CD14-positive monocyte (primary cell): ENCODE results near the gene UNC45B. TPM values are rescaled to one million over a fixed set of nuclear protein-coding genes. Genes with fewer than 3 reads are reported as not detected.
"Not testable (repeated sequence)": the region's sequence is repeated elsewhere in the genome, so short reads cannot be mapped to it uniquely, and the experiment has no call there.

ENCODE experiments used
- DNase-seq, 3 donors: peaks; one replicate each; pipeline ENCODE4 v3.0.0-alpha.2; 2011 to 2022
- H2AFZ ChIP-seq: 2 replicates; pipeline ENCODE4 v1.6.0; 2012; ENCODE audit warnings: mild to moderate bottlenecking, low read depth, low read length, inconsistent platforms; ENCODE audit not compliant: insufficient read depth, poor library complexity, severe bottlenecking
- H3K27ac ChIP-seq, 2 donors: 1 replicate in 1 of 2; 2 replicates in 1 of 2; pipeline ENCODE4 v1.5.1; 2012 to 2013; ENCODE audit warnings: low read length in 2 of 2, control low read depth in 1 of 2, inconsistent platforms in 1 of 2, low read depth in 1 of 2, mild to moderate bottlenecking in 1 of 2
- H3K27me3 ChIP-seq, 2 donors: one replicate each; pipeline versions ENCODE4 v1.6.0 to v1.6.1; 2011 to 2013; ENCODE audit warnings: low read length in 2 of 2; ENCODE audit not compliant: control insufficient read depth in 2 of 2, insufficient read depth in 2 of 2
- H3K36me3 ChIP-seq, 2 donors: replicated peaks in 1 of 2; 1 replicate in 1 of 2; 2 replicates in 1 of 2; pipeline versions ENCODE4 v1.5.1 to v1.6.1; 2012 to 2013; ENCODE audit warnings: low read length in 2 of 2, control low read depth in 1 of 2, inconsistent platforms in 1 of 2, mild to moderate bottlenecking in 1 of 2; ENCODE audit not compliant: insufficient read depth in 2 of 2, control insufficient read depth in 1 of 2
- H3K4me1 ChIP-seq, 2 donors: 1 replicate in 1 of 2; 2 replicates in 1 of 2; pipeline versions ENCODE4 v1.5.1 to v1.6.1; 2012 to 2013; ENCODE audit warnings: low read length in 2 of 2, control low read depth in 1 of 2, inconsistent platforms in 1 of 2, mild to moderate bottlenecking in 1 of 2, moderate library complexity in 1 of 2; ENCODE audit not compliant: insufficient read depth in 2 of 2, control insufficient read depth in 1 of 2
- H3K4me2 ChIP-seq: replicated peaks from 2 replicates; pipeline ENCODE3; 2012; ENCODE audit warnings: low read length, moderate library complexity, mild to moderate bottlenecking; ENCODE audit not compliant: poor library complexity, severe bottlenecking; ENCODE audit errors: extremely low read depth
- H3K4me3 ChIP-seq, 3 experiments: fragments of 200-600 bp in 1 of 3; sonication (generic) in 1 of 3; replicated peaks in 1 of 3; 1 replicate in 2 of 3; 2 replicates in 1 of 3; pipeline ENCODE4 v1.5.1; 2011 to 2013; ENCODE audit warnings: low read length in 3 of 3, mild to moderate bottlenecking in 3 of 3, control low read depth in 2 of 3, low read depth in 2 of 3, inconsistent platforms in 1 of 3, moderate library complexity in 1 of 3
- H3K79me2 ChIP-seq: 2 replicates; pipeline ENCODE4 v1.6.0; 2012; ENCODE audit warnings: mild to moderate bottlenecking, control low read depth, inconsistent platforms, low read length, moderate library complexity; ENCODE audit not compliant: insufficient read depth
- H3K9ac ChIP-seq: 2 replicates; pipeline ENCODE4 v1.6.0; 2017; ENCODE audit warnings: low read length, mild to moderate bottlenecking; ENCODE audit not compliant: insufficient read depth, poor library complexity, severe bottlenecking
- H3K9me3 ChIP-seq, 2 donors: replicated peaks in 1 of 2; 1 replicate in 1 of 2; 2 replicates in 1 of 2; pipeline versions ENCODE4 v1.5.1 to v1.6.1; 2012 to 2013; ENCODE audit warnings: low read length in 2 of 2, control low read depth in 1 of 2; ENCODE audit not compliant: control insufficient read depth in 1 of 2, insufficient read depth in 1 of 2
- H4K20me1 ChIP-seq: 2 replicates; pipeline ENCODE4 v1.6.0; 2012; ENCODE audit warnings: mild to moderate bottlenecking, low read length, control low read depth, moderate library complexity; ENCODE audit not compliant: insufficient read depth
- H3K27ac Mint-ChIP-seq, 7 donors: one replicate each; pipeline ENCODE4 v1.8.0; 2020; ENCODE audit warnings: mild to moderate bottlenecking in 7 of 7, mixed read lengths in 7 of 7, moderate library complexity in 6 of 7, inconsistent platforms in 2 of 7
- H3K27me3 Mint-ChIP-seq, 3 donors: one replicate each; pipeline ENCODE4 v1.8.0; 2021 to 2022; ENCODE audit warnings: low read depth in 3 of 3, mild to moderate bottlenecking in 3 of 3, mixed read lengths in 3 of 3, moderate library complexity in 3 of 3, inconsistent platforms in 1 of 3
- H3K36me3 Mint-ChIP-seq, 2 donors: one replicate each; pipeline ENCODE4 v1.8.0; 2020; ENCODE audit warnings: mixed read lengths in 2 of 2, inconsistent platforms in 1 of 2, mild to moderate bottlenecking in 1 of 2
- H3K4me1 Mint-ChIP-seq: one replicate; pipeline ENCODE4 v1.8.0; 2020; ENCODE audit warnings: mild to moderate bottlenecking, mixed read lengths
- H3K4me3 Mint-ChIP-seq, 2 donors: one replicate each; pipeline ENCODE4 v1.8.0; 2020; ENCODE audit warnings: mild to moderate bottlenecking in 2 of 2, mixed read lengths in 2 of 2, moderate library complexity in 1 of 2
- H3K9me3 Mint-ChIP-seq, 7 donors: one replicate each; pipeline ENCODE4 v1.8.0; 2020 to 2022; ENCODE audit warnings: mixed read lengths in 7 of 7, mild to moderate bottlenecking in 6 of 7, moderate library complexity in 6 of 7, inconsistent platforms in 2 of 7
- CTCF ChIP-seq: fragments of 200-600 bp; IDR thresholded peaks from one replicate; pipeline ENCODE4 v1.8.0; 2022; ENCODE audit warnings: antibody characterized with exemption, mild to moderate bottlenecking
- WGBS: methylation state at CpG from one replicate; pipeline ENCODE4 v1.1.5; 2013; ENCODE audit warnings: missing lambda C conversion rate; ENCODE audit not compliant: insufficient coverage; 5-methylcytosine and 5-hydroxymethylcytosine counted together
- intact Hi-C, 2 donors: fragments of 100-400 bp; cut with micrococcal nuclease; formaldehyde crosslinking; loops; one replicate each; pipeline versions ENCODE4 v1.15.0 to v1.15.1; 2023
- polyA plus RNA-seq, 3 donors: library from polyadenylated mRNA; depleted of rRNA in 1 of 3; unstranded in 2 of 3; stranded (reverse) in 1 of 3; fragments of 300-500 nt in 2 of 3; fragments of >200 nt in 1 of 3; fragmentation: Illumina TruSeq in 2 of 3; gene quantifications; 1 replicate in 2 of 3; 2 replicates in 1 of 3; pipeline ENCODE4 v1.2.3, GENCODE V29; 2012 to 2021

The UNC45B gene
- polyA plus RNA-seq, 3 donors, result not detected

- H4K20me1 ChIP-seq, result no peaks in the 10 kb centered on the region
- H3K4me3 Mint-ChIP-seq, result no peak overlapping the region
- H3K27ac ChIP-seq, result no peak overlapping the region
- H3K79me2 ChIP-seq, result no peaks in the 10 kb centered on the region
- TF ChIP-seq CTCF, result no peak
- H3K9me3 ChIP-seq, result no peaks in the 10 kb centered on the region
- H3K36me3 ChIP-seq, result no peaks in the 10 kb centered on the region
- no peak overlapping the region for H3K4me3 ChIP-seq
- peaks cover 1 to 8% (median 2%) of the 10 kb centered on the region in 3 donors for H3K27me3 Mint-ChIP-seq
- intact Hi-C loops, result no loop called here
- no peaks in the 10 kb centered on the region for H3K4me1 ChIP-seq
- 95% methylated on average over 4 of the region's 8 CpGs for WGBS
- no peaks in the 10 kb centered on the region for H3K4me1 Mint-ChIP-seq
- no peak for DNase-seq
- H3K36me3 Mint-ChIP-seq, result no peaks in the 10 kb centered on the region
- no peak overlapping the region for H3K4me2 ChIP-seq
- H3K27me3 ChIP-seq, result no peaks in the 10 kb centered on the region
- H3K9me3 Mint-ChIP-seq, result peaks cover 0 to 6% (median 2%) of the 10 kb centered on the region in 7 donors
- H2AFZ ChIP-seq, result no peak overlapping the region
- no peak overlapping the region for H3K9ac ChIP-seq
- no peak overlapping the region for H3K27ac Mint-ChIP-seq
These were observed 29.3 kb downstream of the UNC45B start for GRCh38 chr17:35176897-35177296.

GRCh38 chr17:35179379-35179778 lies 31.8 kb downstream of the UNC45B start:
- H3K36me3 ChIP-seq, H3K27ac ChIP-seq, intact Hi-C loops, H3K9ac ChIP-seq, H3K27ac Mint-ChIP-seq, H3K36me3 Mint-ChIP-seq, H3K4me1 ChIP-seq, DNase-seq, H3K4me3 Mint-ChIP-seq, H4K20me1 ChIP-seq, H3K27me3 ChIP-seq, H3K4me2 ChIP-seq, H3K79me2 ChIP-seq, H2AFZ ChIP-seq, H3K9me3 ChIP-seq, H3K9me3 Mint-ChIP-seq, H3K4me1 Mint-ChIP-seq, H3K4me3 ChIP-seq: not testable (repeated sequence)
- H3K27me3 Mint-ChIP-seq, result peaks cover 1 to 19% (median 5%) of the 10 kb centered on the region in 3 donors
- WGBS, result no CpG with 5 or more reads among the region's 5 CpGs
